GM21360 (cell line): Measurements from ENCODE around the gene LRGUK.
"Not testable (repeated sequence)": the region's sequence is repeated elsewhere in the genome, so short reads cannot be mapped to it uniquely, and the experiment has no call there.

Experiments used
- ATAC-seq: cut with Tn5 transposase; IDR thresholded peaks from one replicate; pipeline ENCODE4 v1.9.1; 2021; ENCODE audit warnings: mild to moderate bottlenecking, moderate library complexity; ENCODE audit not compliant: unreplicated experiment

Gene LRGUK

GRCh38 chr7:134295982-134296381, 168.8 kb downstream of the LRGUK start:
- not testable (repeated sequence) for ATAC-seq

GRCh38 chr7:134297489-134297888, 170.3 kb downstream of the LRGUK start:
- ATAC-seq = no peak

GRCh38 chr7:134298902-134299683, 172.0 kb downstream of the LRGUK start:
- ATAC-seq = no peak

- ATAC-seq = no peak
Measured at GRCh38 chr7:134300988-134301387, 173.8 kb downstream of the LRGUK start.

GRCh38 chr7:134301592-134301991, 174.5 kb downstream of the LRGUK start:
- no peak for ATAC-seq

- no peak for ATAC-seq
Measured at GRCh38 chr7:134302120-134302519, 175.0 kb downstream of the LRGUK start.

- ATAC-seq = no peak
Measured at GRCh38 chr7:134307320-134307719, 180.2 kb downstream of the LRGUK start.

- ATAC-seq = no peak
Measured at GRCh38 chr7:134308548-134308947, 181.4 kb downstream of the LRGUK start.

- ATAC-seq = no peak
Measured at GRCh38 chr7:134311807-134312206, 184.7 kb downstream of the LRGUK start.

- ATAC-seq = no peak
Measured at GRCh38 chr7:134312717-134313116, 185.6 kb downstream of the LRGUK start.

GRCh38 chr7:134313543-134313942, 186.4 kb downstream of the LRGUK start:
- no peak for ATAC-seq
